H1 (cell line): ENCODE results near the gene MOK. TPM values are rescaled to one million over a fixed set of nuclear protein-coding genes. Genes with fewer than 3 reads are reported as not detected.

Experiments
- ATF3 ChIP-seq: IDR thresholded peaks from 2 replicates; pipeline ENCODE4 v1.6.1; 2011; ENCODE audit warnings: low read depth, mild to moderate bottlenecking, low read length; ENCODE audit not compliant: insufficient read depth
- CTCF ChIP-seq, 3 experiments: IDR thresholded peaks; 1 replicate in 2 of 3; 2 replicates in 1 of 3; pipeline versions ENCODE4 v1.5.1 to v1.6.1; 2011; ENCODE audit warnings: low read length in 3 of 3, mild to moderate bottlenecking in 3 of 3, inconsistent platforms in 2 of 3, low read depth in 1 of 3, moderate library complexity in 1 of 3; ENCODE audit not compliant: insufficient read depth in 1 of 3; ENCODE audit errors: control extremely low read depth in 1 of 3
- MAFK ChIP-seq: IDR thresholded peaks from 2 replicates; pipeline ENCODE4 v1.6.1; 2012; ENCODE audit warnings: low read depth, mild to moderate bottlenecking, improper control_type of control experiment, low read length
- PHF8 ChIP-seq: fragments of 200-600 bp; sonication (generic); conservative IDR thresholded peaks from 2 replicates; pipeline ENCODE4 v1.7.1; 2012; ENCODE audit warnings: low read depth, mild to moderate bottlenecking, inconsistent platforms, low read length, moderate library complexity
- RAD21 ChIP-seq, 2 experiments: IDR thresholded peaks in 1 of 2; conservative IDR thresholded peaks in 1 of 2; 2 replicates each; pipeline ENCODE4 v1.6.1; 2011; ENCODE audit warnings: low read depth in 2 of 2, low read length in 2 of 2, improper control_type of control experiment in 1 of 2, inconsistent platforms in 1 of 2, mild to moderate bottlenecking in 1 of 2, moderate library complexity in 1 of 2
- SRF ChIP-seq: IDR thresholded peaks from 2 replicates; pipeline ENCODE4 v1.6.1; 2011; ENCODE audit warnings: mild to moderate bottlenecking, low read depth, low read length, moderate library complexity
- TAF1 ChIP-seq: IDR thresholded peaks from 2 replicates; pipeline ENCODE4 v1.6.1; 2011; ENCODE audit warnings: mild to moderate bottlenecking, low read depth, low read length
- TCF12 ChIP-seq: IDR thresholded peaks from 2 replicates; pipeline ENCODE4 v1.6.1; 2011; ENCODE audit warnings: low read depth, mild to moderate bottlenecking, low read length
- YY1 ChIP-seq: IDR thresholded peaks from 2 replicates; pipeline ENCODE4 v1.6.1; 2011; ENCODE audit warnings: low read depth, mild to moderate bottlenecking, low read length
- polyA plus RNA-seq, 7 experiments: library from polyadenylated mRNA; depleted of rRNA in 3 of 7; stranded (reverse) in 5 of 7; unstranded in 2 of 7; fragments of >200 nt in 5 of 7; fragments of 200-250 nt in 2 of 7; gene quantifications; 1 replicate in 5 of 7; 2 replicates in 1 of 7; 4 replicates in 1 of 7; pipeline versions ENCODE4 v1.2.1 to v1.2.3, GENCODE V29; 2011 to 2013; ENCODE audit warnings: missing spikeins in 2 of 7, mixed read lengths in 2 of 7
- total RNA-seq: library from RNA; stranded (reverse); fragmentation: NEBNext Ultra II Directional; extraction: Animal tissue kit (Norgen Biotek cat#: 25700); gene quantifications from 2 replicates; pipeline ENCODE4 v1.2.1, GENCODE V29; 2021

MOK gene
- total and polyA plus RNA-seq, 2 of the 8 experiments (the other 6 are each of a cell fraction or from before 2014, with no cell fraction given): 2.1 to 2.5 TPM

GRCh38 chr14:102317564-102318248, 12.7 kb upstream of the MOK start (continued):
- TF ChIP-seq TAF1 (0 out of 2 replicates have a peak, but pooled peaks have one; percentile 10), PHF8 (no peak), CTCF (IDR thresholded peaks at IDR 0.05; ENCODE audit: control extremely low read depth in 1 of 3, insufficient read depth in 1 of 3, low read depth in 1 of 3, low read length in 3 of 3) (peak in 1 of 3 experiments; percentile 11; a peak in 1 of 4 replicates), TCF12 (0 out of 2 replicates have a peak, but pooled peaks have one; percentile 21), YY1 (peak; percentile 97), MAFK (no peak), SRF (no peak), RAD21 (IDR thresholded peaks at IDR 0.05 in 1 of 2, conservative IDR thresholded peaks at IDR 0.05 in 1 of 2; ENCODE audit: low read depth in 2 of 2, low read length in 2 of 2) (peak; percentile 25 to 34; a peak in 3 of 4 replicates), ATF3 (no peak)
